GM18868 (cell line): Measurements from ENCODE around the gene SLC39A7.

ENCODE experiments used
- ATAC-seq: cut with Tn5 transposase; IDR thresholded peaks from one replicate; pipeline ENCODE4 v1.9.1; 2021; ENCODE audit warnings: mild to moderate bottlenecking, moderate library complexity; ENCODE audit not compliant: unreplicated experiment

SLC39A7 gene

GRCh38 chr6:33169291-33170175, 31.1 kb upstream of the SLC39A7 start:
- ATAC-seq, result no peak

DNA sequence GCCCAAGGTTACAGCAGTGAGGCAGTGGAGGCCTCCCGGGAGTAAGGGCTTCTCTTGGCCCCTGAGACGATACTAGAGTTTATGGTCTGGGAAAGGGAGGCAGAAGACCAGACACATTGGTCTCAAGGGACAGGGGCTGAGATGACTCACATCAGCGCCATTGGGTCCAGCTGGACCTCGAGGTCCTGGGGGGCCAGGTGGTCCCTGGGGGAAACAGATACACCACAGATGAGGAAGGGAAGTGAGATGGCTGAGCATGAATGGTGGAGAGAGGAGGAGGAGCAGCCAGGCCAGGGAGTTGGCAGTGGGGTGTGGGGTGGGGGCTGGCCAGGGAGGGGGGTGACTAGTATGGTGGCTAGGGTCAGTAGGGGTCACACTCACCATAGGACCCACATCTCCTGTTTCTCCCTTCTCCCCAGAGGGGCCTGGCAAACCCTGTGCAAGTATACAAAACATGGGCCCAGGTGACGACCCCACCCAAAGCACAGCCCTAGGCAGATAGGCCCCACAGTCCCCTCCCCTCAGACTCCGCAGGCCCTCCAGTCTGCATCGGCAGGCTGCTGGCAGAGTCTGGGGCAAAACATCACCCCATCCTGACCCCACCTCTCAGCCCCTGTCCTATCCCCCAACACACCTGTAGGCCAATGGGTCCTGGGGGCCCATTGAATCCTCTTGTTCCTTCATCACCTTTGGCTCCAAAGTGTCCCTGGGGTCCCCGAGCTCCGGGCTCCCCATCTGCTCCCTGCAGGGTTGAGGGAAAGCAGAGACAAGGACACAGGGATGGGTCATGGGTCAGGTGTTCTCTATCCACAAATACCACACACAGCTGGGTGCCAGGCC, 30.3 kb upstream of the SLC39A7 start:
- no peak for ATAC-seq

DNA sequence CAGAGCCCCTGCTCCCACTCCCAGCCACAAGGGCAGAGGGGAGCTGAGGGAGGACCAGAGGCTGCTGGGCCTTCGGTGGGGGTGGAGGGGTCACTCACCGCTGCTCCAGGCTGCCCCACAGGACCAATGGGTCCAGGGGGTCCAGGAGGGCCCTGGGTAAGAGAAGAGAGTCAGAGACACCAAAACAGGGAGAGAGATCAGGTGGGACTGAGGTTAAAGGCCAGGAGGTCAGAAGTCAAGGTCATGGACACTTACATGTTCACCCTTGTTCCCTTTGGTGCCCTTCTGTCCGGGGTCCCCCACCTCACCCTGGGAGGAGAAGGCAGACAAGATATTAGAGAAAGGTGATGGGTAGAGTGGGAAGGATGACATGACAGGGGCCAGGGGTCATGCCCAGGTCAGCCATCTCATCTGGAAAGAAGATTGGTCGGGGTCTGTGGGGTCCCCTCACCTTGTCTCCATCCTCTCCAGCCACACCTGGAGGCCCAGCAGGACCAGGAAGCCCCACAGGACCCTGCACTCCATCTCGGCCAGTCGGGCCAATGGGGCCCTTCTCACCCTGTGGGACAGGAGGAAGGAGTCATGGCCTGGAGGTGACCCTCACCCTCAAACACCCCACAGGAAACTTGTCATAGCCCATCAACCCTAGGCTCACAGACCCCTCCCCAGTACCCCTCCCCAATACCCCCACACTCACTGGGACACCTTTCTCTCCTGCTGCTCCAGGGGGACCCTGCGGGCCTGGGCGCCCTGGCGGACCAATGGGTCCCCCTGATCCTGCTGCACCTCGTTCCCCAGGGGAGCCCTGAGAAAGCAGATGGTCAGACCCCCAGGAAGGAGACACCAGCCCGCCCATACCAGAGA, 29.4 kb upstream of the SLC39A7 start:
- ATAC-seq, result no peak

DNA sequence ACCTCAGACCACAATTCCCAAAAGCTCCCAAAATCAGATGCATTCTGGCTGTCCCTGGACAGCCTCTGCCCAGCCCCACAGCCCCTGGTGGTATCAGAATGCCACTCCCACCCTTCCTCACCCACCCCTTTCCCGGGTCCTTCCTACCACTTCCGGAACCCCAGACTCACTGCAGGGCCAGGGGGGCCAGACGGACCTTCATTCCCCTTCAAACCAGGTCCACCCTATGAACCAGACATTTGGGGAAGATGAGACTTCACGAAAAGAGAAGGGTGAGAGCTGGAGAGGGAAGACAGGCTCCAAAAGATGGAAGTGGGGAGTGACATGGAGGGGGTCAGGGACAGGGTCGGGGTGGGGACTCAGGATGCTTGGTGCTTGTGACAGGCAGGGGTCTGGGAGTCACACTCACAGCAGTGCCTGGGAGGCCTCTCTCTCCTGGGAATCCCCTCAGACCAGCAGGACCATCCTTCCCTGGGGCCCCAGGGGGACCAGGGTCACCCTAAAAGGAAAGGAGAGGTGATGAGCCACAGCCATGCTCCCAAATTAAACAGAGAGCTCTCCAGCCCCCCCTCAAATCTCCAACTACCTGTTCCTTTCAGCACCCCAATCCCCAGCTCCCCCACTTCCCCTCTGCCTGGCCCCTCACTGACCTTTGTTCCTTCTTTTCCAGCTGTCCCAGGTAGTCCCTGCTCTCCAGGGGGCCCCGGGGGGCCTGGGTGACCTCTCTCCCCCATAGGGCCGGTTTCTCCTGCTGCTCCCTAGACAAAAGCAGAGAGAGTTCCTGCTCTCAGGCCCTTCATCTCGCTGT, 28.6 kb upstream of the SLC39A7 start:
- no peak for ATAC-seq

DNA sequence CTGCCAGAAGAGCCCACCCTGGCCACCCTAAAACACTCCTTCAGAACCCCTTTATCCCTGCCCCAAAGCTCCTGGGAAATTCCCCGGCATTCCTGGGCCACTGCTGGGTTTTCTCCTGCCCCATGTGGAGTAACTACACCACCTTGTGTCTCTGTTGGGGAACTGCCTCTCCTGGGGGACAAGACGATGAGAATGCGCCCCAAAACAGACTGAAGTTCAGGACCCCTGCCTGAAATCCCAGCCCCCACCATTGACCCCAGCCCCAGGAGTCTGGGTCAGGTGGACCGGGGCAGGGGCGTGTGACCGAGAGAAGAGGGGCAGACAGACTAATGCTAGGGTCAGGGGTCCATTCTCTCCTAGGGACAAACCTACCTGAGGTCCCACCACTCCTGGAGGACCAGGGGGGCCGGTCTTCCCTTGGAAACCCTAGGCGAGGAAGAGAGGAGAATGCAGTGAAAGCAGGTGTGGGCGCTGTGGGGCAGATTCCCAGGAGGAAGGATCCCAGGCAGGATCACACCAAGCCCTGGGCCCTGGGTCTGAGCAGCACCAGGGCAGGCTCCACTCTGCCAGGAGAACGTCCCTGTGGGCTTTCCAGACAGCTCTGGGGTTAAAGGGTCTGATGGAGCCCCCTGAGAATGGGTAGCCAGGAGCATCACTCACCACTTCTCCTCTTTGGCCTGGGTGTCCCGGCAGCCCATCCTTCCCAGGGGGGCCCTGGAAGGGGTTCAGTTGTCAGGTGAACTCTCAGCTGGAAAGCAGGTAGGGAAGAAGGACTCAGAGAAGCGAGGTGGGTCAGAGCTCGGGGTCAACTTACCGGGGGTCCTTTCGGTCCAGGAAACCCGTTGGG, 27.8 kb upstream of the SLC39A7 start:
- no peak for ATAC-seq

- ATAC-seq, result no peak
Observed at GRCh38 chr6:33173535-33174180, 27.0 kb upstream of the SLC39A7 start.

GRCh38 chr6:33174784-33175183, 25.9 kb upstream of the SLC39A7 start:
- ATAC-seq, result no peak

- no peak for ATAC-seq
Observed at GRCh38 chr6:33175436-33176069, 25.1 kb upstream of the SLC39A7 start.

- ATAC-seq, result no peak
Observed at GRCh38 chr6:33176906-33177305, 23.8 kb upstream of the SLC39A7 start.

GRCh38 chr6:33177552-33178446, 22.9 kb upstream of the SLC39A7 start:
- no peak for ATAC-seq

DNA sequence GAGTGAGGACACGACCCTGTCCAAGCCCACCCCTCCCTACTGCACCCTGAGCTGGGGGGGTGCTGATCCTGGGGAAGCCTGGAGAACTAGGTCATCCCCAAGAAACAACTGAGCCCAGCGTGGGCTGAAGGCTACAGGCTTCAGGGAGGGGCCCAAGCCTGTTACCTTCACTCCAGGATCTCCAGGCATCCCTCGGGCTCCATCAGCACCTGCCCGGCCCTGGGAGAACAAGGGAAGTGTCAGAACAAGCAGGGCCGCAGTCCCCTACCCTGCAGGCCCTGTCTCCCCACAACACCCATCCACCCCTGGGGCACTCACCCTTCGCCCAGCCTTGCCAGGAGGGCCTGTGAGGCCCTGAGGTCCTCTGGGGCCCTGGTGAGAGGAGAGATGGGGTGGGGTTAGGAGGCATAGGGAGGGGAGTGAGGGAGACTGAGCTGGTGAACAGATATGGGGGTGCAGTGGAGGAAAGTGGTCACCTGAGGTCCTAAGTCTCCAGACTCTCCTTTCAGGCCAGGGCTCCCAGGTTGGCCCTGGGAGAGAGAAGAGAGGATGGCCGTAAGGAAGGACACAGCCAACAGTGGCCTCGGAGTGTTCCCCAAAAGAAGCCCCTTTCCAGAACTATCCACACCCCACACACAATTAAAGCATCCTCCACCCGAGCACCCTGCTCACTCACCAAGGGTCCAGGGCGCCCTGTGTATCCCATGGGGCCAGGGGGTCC, 21.8 kb upstream of the SLC39A7 start:
- ATAC-seq, result no peak

GRCh38 chr6:33181141-33181540, 19.5 kb upstream of the SLC39A7 start:
- no peak for ATAC-seq

GRCh38 chr6:33183071-33183683, 17.5 kb upstream of the SLC39A7 start:
- no peak for ATAC-seq

DNA sequence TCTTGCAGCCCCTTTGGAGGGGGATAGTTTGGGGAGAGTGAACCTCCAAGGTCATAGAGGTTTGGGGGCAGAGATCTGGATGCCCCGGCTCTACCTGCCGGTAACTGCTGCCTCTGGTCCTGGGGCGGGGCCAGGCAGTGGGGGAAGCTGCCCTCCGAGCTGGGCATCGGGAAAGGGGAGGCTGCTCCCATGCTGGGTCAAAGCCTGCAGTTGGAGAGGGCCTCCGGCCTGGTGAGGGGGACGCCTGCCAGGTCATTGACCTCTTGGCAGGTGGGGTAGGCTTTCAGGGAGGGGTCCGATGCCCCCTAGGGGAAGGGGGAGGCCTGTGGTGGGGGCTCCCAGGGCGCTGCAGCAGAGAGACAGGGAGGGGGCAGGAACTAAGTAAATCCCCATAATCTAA, 15.5 kb upstream of the SLC39A7 start:
- no peak for ATAC-seq

DNA sequence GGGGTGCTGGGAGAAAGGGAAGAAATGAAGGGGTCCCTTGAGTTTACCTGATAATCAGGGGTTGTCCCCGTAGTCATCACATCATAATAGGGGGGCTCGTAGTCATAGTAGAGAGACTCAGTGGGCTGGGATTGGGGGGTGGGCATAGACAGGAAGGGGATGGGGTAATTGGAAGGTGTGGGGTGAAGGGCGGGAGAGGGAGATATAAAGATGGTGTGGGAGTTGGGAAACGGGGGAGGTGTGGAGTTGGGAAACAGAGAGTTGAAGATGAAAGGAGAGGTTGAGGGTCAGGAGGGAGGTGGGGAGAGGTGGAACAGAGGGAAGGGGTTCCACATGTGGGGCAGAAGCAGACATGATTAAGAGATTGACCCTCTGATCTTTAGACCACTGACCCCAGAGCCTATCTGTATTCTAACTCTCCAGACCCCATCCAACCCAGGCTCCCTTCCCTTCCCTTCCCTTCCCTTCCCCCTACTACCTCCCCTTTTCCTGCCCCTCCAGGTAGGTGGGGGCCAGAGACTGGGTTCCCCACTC, 14.9 kb upstream of the SLC39A7 start:
- no peak for ATAC-seq

- ATAC-seq, result no peak
Observed at GRCh38 chr6:33187809-33188208, 12.9 kb upstream of the SLC39A7 start.
